GM21619 (cell line): ENCODE measurements around the gene SLC44A4.
A peak's percentile ranks its signal among the peaks of the same experiment; 100 is the strongest.

Experiments
- ATAC-seq: cut with Tn5 transposase; IDR thresholded peaks from one replicate; pipeline ENCODE4 v1.9.1; 2021; ENCODE audit not compliant: unreplicated experiment

SLC44A4 gene

DNA sequence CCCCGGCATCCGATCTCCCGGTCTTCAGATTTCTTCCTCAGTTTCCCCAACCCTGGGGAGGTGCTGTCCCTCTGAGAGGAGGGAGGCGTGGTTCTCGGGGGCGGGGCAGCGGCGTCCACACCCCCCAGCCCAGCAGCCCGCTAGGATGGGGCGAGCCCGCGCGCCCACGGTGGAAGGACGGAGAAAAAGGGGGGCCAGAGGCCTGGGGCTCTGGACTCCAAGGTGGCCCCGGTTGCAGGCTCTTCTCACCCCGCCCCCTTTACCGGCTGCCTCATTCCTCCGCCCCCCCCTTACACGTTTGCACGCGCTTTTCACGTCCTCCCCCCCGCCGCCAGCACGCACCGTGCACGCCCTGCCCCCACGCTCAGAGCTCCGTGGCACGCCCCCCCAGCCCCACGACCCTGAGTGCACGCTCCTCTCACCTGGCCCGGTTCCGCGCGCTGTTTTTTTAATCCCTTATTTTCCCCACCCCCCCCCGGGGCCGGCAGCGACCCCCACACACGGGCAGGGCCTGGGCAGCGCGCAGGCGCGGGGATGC, 22.7 kb upstream of the SLC44A4 start:
- ATAC-seq = no peak

DNA sequence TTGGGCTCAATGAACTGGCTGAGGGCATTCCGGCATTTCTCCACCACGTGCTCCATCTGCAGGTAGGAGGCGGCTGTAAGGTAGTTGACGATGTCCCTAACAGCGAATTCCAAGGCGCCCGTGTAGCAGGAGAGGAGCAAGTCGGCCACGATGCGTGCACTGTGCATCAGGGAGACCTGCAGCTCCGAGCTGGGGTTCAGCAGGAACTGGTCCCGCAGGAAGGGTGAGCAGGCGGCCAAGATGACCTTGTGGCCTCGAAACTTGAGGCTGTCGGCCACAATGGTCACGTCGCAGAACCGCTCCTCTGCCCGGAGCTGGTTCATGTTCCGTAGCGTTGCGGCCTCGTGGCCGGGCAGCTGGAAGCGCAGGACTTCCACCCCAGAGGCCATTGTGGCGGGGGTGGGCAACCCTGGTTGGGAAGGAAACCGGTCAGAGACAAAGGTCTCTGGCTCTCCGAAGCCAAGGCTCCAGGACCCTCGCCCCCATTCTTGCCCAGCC, 22.2 kb upstream of the SLC44A4 start:
- no peak for ATAC-seq

DNA sequence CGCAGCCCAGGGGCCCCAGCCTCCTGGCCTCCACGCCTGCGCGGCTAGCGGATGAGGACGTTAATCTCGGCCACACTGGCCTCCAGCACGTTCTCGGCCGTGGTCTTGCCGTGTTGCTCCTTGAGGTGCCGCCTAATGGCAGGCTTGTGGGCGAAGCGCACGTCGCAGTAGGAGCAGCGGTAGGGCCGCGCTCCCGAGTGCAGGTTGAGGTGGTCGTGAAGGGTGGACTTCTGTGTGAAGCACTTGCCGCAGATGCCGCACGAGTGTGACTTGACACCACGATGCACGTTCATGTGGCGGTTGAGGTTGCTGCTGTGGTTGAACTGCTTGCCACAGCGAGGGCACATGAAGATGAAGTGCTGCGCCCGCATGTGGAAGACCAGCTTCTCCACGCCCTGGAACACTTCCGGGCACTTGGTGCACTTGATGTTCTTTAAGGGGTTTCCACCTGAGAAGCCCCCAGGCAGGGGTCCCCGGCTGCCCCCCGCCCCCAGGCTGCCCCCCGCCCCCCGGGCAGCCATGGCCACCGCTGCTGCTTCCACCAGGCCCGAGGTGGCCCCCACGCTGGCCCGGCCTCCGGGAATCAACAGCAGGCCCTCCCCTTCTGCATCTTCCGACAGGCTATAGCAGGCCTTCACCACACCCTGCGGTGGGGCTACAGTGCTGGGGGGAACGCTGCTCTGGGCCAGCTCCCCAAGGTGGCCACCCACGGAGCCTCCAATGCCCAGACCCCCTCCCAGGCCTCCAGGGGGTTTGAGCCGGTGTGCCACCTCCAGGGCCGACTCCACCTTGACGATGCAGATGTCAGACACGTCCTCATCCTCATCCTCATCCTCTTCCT, 21.3 kb upstream of the SLC44A4 start:
- ATAC-seq = no peak

DNA sequence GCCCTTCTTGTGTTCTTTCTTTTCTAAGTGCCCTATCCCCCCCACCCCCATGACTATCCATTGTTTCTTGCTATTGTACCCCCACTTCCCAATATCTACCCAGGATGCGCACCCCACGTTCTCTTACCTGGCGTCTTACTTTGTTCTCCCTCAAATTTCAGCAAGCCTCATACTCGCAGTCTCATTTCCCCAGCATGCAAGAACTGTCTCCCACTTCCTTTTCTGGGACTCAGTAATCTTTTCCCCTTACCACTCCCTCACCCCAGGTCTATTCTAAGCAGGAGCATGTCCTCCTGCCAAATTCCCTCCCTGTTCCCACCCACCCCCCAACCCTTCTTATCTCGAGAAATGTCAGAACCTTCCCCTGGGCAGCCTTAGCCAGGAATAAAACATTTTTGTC, 20.4 kb upstream of the SLC44A4 start:
- no peak for ATAC-seq

DNA sequence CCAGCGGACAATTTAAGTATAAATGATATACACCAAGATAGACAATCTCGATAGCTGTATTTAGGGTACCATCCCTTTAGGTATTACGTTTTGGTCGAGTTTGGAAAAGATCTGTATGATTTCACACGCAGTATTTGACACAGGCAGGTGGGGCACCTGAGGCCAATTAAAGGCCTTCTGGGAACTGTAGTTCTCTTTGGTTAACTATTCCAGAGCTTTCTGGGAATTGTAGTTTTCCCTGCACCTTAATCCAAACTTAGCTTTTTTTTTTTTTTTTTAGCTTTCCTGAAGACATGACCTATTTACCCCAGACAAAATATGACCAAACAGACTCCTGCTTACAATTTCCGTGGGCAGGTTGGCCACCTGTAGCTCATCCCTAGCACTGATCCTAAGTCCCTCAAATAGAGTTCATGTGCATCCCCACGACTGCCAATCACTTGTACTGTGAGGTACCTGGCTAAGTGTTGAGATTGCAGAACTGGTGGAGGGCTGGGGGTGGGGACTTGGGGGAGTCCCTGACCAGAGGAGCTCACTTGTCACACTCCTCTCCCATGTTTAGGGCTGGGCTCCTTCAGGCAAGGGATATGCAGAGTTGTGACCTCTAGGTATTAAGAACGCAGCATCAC, 19.7 kb upstream of the SLC44A4 start:
- no peak for ATAC-seq

DNA sequence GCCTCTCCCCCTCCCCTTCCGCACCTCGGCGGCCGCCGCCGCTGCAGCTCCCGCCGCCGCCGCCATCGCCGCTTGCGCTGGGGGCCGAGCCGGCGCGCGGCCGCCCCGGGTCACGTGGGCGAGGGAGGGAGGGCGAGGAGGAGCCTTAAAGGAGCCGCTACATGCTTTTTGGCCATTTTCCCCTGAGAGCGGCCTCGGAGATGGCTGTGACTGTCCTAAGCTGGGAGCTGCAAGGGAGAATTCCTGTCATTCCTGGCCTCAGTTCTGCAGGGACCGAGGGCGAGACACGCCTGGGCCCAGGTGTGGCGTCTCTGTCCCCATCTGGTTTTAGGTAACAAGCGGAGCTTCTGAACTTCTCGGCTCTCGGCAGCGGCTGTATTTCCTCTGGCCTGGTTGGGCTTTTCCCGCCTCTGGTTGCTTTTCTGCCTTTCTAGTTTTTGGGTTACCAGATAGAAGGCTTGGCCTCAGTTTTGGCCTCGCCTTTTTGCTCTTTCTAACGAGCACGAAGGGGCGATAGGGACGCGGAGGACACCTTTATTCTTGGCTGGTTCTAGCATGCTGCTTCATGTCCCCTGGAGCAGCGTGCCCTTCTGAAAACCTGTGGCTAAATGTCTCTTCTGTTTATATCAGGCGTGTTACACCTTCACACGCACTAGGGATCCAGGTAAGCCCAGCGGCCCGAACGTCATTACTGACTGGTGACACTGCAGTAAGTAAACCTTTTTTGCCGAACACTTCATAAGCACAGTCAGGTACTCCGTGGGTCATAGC, 19.0 kb upstream of the SLC44A4 start, which contains the start of gene EHMT2:
Gene EHMT2 (minus strand): TSS at position 87 of the 771 bp plus-strand sequence. CDS start 21 bp downstream, at position 66.
- ATAC-seq = peak; percentile 64

DNA sequence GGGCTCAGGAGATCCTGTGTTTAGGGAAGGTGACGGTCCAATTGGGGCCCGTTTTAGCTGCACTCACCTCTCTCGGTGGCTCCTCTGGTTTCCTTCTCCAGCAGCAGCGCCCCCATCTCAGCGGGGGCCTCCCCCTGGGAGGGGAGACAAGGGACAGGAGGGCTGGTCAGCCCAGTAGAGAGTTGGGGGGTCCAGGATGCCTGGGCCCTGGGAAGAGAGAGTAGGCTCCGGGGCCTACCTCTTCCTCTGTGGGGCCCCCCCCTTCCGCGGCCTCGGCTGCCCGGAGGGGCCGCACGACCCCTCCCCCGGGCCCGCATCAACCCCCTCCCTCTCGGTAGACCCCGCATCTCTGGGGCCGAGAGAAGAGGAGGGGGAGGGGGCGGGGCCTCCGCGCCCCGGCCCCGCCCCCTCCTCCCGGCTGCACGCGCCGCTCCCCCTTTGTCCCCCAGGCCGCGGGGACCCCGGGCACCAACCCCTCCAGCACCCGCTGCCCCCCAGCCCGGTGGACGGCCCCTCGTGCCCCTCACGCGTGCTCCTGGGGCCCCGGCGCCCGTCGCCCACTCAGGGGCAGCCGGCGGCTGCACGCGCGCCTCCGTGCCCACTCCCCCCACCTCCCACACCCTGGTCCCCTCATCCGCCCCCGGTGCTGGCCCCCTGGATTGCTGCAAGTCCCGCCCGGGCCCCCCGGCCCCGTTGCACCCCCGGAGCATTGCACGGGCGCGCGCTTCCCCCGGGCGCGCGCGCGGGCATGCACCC, 18.2 kb upstream of the SLC44A4 start:
- no peak for ATAC-seq

DNA sequence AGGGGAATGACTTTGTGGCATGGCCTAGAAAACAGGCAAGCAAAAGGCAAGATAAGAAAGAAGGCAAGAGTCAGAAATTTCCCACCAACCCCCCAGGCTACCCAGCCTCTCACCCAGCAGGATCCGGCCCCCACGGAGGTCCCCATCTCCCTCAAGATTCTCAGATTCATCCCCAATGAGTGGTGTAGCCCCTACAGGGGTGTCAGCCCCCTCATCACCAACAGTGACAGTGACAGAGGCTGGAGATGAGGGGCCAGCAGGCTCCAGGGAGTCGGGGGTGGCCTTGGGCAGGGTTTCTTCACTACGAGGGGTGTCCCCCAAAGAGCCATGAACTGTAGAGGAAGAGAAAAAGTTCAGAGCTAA, 17.7 kb upstream of the SLC44A4 start:
- ATAC-seq = no peak

DNA sequence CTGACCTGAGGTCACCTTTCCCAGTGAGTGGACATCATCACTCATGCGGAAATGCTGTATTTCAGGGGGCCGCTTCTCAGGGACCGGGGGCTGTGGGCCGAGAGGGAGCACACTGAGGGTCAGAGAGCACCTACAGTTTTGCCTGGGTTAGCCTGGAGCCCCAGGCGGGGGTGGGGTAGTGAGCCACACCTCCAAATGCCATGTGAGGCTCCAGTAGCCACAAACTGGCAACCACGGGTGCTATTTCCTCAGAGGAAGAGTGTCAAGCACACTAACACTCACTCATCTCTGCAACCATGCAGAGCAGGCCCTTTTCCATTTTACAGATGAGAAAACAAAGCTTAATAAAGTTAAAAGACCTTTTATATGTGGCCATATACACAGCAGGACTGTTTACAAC, 14.0 kb upstream of the SLC44A4 start:
- no peak for ATAC-seq

DNA sequence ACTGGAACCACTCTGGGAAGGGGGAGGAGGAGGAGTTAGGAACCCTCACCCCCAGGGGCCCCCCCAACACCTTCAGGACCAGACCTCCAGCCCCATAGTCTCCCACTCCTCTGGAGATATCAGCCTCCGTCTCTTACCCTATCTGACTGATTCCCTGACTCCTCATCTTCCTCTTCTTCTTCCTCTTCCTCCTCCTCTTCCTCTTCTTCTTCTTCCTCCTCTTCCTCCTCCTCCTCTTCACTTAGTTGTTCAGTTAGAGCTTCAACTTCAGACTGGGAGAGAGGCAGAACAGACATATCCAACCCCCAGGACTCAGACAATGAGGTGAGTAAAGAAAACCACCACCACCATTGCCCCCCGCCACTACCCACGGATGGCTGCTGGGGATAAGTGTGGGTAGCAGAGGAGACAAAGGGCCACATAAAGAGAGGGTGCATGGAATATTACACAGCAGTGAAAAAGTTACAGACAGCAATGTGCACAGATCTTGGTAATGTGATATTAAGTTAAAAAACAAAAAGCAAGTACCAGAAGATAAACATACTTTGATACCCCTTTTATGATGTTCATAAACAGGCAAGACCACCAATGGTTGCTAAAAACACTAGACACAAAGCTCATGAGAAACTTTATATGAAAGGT, 10.7 kb upstream of the SLC44A4 start:
- ATAC-seq = no peak

DNA sequence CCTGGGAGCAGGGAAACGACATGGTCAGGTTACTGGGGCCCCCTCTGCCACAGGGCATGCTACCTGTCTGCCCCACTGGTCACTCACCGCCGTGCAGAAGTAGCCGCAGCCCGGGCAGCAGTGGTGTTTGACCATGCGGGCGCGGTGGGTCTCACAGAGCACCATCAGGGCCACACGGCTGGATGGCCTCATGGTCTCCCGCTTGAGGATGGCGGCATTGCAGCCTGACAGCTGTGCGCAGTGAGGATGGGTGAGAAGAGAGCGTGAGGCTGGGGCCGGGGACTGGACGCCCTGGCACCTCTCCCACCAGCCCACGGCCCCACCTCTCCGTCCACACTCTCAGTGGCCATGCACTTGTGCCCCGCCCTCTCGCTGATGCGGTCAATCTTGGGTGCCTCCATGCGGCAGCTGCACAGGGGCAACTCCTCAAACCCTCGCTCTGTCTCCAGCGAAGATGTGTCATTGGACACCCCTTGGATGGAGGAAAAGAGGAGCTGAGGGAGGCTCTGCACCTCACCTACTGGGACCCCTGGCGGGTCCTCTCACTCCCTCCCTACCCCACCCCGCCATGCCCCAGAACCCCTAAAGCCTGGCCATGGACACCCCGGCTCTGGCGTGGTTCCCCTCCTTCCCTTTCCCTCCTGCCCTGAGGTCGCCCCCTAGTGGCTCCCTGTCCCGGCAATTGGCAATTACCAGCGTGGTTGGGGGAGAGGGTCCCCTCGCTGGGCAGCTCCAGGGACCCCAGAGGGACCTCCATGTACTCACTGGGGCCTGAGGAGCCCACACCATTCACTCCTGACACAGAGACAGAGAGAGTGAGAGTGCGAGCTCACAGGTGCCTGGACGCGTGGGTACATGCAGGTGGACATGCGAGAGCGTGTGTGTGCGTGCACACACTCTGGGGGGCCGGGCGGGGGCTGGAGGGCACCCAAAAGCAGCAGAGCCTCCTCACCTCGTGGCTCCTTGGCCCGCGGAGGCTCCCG, 9.8 kb upstream of the SLC44A4 start:
- ATAC-seq = no peak

DNA sequence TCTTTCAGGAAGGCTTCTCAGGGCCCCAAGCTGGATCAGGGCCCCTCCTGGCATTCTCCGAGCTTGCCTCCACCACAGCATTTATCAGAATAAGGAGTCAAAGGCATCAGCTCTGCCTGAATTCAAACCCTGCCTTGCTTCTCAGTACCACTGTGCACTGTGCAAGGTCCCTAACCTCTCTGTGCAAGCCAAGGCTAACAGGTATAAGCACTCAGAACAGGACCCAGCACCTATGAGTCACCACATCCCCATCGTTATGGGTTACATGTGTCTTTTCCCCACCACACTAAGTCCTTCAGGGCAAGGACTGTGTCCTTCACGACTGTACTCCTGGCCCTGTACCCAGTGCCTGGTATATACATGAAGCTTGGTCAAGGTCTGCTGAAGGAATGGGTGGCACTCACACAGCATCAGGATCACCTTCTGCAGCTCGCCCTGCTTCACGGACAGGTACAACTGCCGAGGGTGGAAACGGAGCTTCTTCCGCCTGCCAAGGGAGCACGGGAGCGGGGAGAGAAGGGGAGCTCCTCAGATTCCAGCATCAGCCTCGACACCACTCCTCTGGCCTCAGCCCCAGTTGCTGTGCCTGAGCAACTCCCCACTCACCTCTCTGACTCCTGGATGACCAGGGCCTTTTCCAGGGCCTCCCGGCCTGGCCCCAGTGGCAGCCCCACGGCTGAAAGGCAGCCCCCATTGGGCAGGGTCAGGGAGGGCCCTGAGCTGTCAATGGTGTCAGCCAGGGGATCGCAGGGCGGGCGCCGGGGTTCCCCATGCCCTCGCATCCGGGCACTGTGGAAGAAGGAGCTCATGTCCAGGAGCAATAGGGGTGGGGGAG, 8.6 kb upstream of the SLC44A4 start:
- ATAC-seq = no peak

DNA sequence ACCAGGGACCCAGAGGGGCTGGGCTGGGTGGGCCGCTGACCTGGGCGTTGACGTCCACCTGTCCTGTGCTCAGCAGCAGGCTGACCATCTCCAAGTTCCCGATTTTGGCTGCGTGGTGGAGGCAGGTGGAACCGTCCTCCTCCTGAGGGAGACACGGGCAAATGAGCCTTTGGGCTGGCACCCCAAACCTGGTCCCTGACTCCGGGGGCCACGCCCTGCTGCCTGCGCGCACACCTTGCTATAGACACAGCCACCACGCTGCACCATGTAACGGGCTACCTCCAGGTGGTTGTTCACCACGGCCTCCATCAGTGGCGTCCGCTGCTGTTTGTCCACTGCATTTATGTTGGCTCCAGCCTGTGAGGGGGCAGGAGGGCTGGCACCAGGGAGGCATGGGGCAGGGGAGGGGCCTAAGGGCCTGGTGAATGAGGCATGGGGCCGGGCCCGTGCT, 7.8 kb upstream of the SLC44A4 start:
- ATAC-seq = no peak

DNA sequence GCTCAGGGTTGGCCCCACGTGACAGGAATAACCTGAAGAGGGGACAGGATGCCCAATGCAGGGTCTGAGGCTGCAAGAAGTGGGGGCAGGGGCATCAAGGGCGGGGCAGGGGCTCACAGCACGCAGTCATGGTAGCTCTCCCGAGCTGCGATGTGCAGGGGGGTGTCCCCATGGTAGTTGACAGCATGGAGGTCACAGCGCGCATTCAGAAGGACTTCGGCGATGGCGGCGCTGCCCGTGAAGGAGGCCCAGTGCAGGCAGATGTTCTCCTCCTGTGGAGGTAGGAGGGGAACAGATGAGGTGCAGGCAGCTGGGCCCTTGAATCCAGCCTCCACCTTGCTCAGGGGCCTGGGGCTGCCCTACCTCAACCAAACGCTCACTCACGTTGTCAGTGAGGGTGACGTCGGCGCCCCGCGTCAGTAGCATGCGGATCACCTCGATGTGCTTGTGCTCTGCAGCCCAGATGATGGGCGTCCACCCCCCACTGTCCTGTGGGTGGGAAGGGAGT, 5.8 kb upstream of the SLC44A4 start:
- ATAC-seq = no peak

DNA sequence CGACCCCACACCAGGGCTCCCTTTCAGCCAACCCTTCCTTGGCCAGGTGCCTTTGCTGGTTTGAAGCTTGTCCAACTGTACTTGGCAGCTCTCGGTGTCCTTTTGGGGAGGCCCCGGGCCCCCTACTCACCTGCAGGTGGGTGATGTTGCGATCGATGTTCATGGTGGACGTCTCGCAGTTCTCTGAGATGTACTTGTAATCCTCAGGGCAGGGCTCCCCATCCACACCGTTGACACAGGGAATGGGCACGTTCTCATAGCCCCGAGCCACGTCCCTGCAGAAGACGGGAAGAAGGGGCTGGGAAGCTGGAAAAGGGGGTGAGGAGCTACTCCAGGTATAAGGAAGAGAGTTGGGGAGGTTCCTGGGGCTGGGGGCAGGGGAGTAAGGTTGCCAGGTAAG, 4.9 kb upstream of the SLC44A4 start:
- ATAC-seq = no peak

DNA sequence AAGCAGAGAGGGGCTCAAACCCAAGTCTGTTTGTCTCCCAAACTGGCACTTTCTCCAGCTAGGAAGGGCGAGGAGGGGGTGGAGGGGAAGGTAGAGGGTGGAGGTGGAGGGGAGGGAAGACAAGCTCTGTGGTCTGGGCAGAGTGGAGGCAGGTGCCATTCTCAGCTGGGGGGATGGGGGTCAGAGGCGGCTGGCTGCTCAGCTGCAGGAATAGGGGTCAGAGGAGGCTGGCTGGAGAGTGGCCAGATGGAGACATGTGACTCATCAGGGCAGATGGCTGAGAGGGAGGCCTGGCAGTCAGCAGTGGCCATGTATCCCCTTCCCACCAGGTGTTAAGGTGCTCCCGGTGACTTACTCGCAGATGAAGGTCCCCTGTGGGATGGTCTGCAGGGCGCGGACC, 3.5 kb upstream of the SLC44A4 start:
- ATAC-seq = no peak

DNA sequence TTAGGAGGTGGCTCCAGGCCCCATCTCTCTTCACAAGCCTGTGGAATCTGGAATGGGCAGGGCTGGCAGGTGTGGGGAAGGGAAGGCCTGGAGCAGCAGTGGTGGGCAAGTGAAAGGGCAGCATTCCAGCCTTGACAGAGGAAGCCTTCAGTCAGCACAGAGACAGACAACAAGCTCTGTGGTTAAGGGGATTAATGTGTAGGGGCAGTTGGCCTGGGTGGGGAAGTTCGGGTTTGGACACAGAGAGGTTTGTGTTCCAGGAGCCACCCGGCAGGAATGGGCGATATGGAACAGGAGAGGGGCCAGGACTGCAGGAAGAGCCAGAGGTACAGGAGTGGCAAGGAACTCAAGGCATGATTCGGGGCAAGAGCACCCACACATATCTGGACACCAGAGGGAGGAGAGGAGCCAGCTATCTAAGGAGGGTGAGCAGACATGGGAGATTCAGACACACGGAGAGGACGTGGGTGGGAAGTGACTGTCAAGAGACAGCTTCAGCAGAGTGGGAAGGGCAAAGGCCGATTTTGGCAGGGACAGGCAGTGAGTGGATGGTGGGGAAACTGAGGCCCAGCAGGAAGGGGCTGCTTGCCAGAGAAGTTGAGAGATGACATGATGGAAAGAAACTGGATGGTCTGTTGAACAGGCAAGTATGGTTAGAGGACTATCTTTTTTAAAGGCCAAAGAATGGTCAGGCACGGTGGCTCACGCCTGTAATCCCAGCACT, 2.5 kb upstream of the SLC44A4 start:
- no peak for ATAC-seq
